ENCODE measurements around the gene ANP32E.
"Not testable (repeated sequence)": the region's sequence is repeated elsewhere in the genome, so short reads cannot be mapped to it uniquely, and the experiment has no call there.

ANP32E gene

GRCh38 chr1:150256554-150257341, 20.8 kb upstream of the ANP32E start:
- no peak for DNase-seq

- DNase-seq, result no peak
Measured at GRCh38 chr1:150256198-150256553, 20.3 kb upstream of the ANP32E start.

GRCh38 chr1:150249936-150250335, 14.0 kb upstream of the ANP32E start:
- DNase-seq, result no peak

- no peak for DNase-seq
Measured at GRCh38 chr1:150243003-150243402, 7.1 kb upstream of the ANP32E start.

GRCh38 chr1:150237746-150238145, 1.8 kb upstream of the ANP32E start:
- DNase-seq, result no peak

GRCh38 chr1:150237176-150237575, 1.3 kb upstream of the ANP32E start:
- not testable (repeated sequence) for DNase-seq

DNA sequence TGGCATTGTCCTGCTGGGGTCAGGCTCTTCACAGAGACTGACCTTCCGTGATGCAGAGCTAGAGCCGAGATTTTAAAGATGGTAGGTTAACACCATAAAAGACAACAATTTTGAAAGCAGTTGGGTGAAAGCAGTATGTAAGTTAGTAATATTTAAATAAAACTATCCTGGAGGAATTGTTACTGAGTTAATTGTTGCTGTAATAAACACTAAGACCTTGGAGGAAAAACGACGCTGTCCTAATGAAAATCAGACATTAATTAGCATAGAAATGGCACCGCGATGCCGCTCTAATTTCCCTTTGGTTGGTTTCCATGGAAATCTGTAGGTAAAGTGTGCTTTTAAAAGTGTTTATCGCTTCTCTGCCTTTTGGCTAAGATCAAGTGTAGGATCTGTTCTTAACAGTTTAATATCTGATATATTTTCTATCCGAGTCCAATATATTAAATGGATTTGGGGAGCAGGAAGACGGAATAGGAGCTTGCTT, 745 bp upstream of the ANP32E start:
- DNase-seq, result peak; percentile 54

GRCh38 chr1:150235294-150235851, 539 bp downstream of the ANP32E start:
- no peak for DNase-seq

DNA sequence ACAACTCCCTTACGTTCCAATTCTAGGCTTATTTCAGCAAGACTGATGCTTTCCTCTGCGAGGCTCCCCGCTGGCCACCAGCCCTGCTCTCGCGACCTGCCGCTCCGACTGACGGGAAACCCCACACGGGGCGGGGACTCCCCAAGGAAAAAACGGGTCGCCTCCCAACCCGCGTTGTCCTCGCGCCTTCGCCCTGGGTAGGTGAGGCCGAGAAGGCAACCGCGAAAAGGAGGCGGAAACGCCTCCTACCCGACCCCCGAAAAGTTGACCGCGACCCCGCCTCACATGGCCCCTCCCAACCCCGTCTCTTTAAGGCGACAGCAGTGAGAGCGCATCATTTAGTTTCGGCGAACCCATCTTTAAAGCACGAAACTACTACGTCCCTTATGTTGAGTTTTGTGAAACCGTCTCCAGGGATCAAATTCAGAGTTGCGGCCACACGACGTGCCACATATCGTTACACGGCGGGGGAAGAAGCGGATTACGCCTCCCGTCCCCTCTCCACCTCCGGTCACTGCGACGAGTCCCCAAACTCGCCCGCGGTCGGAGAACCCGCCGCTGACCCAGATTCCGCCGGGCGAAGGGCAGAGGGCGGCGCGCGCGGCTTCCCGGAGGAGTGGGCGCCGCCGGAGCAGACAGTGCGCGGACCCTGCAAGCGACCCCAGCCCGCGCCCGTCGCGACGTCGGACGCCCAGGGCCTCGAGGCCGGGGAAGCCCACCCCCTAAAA, 1.2 kb downstream of the ANP32E start:
- peak; percentile 37 for DNase-seq

DNA sequence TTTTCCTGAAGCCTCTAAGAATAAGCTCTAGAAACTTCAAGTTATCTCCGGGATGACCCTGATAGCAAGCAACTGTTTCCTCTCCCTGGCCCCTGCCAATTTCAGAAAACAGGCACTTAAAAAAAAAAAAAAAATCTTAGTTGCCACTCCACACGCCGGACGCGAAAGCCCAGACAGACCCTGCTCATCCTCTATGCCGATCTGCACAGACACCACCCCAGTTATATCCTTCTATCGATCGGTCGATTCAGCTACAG, 1.7 kb downstream of the ANP32E start:
- no peak for DNase-seq

DNA sequence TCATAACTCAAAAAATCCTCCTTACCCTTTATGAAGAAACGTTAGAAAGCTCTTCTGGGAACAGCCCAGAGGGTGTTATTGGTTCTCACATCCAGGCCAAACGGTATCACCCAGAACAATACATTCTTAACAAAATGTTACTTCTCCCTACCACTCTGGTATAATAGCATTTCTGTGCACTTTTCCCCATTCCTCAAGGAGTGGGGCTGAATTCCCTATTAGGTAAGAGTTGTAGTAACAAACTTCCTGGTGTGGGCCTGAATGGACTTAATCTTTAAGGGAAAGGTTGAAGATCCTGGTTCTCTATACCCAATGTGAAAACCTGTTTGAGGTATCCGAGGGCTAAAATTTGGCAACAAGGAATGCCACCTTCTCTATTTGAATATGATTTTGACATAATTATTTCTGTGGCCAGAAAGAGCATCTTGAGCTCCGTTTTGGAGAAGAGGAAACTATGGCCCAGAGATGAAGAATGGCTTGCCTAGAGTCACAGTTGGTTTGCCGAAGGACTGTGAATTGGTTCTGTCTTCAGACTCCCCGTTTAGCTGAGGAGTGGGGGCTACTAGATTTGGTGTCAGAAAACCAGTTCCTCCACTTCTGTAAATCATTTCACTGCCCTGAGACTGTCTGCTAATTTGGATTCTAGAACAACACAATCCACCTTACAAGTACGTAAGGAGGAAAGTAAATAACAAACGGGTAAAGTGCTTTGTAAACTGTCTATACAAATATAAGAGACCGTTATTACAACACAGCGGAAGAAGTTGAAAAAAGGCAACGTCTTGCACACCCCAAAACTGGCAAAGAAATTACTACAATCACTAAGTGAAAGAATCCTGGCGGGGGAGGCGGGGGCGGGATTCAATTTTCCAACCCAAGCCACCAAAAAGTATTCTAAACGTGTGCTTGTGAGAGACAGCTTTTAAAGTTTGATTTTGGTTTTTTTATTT, 2.3 kb downstream of the ANP32E start:
- DNase-seq, result no peak

DNA sequence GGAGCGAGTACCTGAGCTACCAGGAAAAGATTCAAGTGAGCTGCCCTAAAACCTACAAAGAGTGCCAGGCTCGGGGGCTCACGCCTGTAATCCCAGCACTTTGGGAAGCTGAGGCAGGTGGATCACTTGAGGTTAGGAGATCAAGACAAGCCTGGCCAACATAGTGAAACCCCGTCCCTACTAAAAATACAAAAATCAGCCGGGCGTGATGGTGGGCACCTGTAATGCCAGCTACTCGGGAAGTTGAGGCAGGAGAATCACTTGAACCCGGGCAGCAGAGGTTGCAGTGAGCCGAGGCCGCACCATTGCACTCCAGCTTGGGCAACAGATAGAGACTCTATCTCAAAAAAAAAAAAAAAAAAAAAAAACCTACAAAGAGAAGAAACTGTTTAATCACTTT, 3.0 kb downstream of the ANP32E start:
- not testable (repeated sequence) for DNase-seq

DNA sequence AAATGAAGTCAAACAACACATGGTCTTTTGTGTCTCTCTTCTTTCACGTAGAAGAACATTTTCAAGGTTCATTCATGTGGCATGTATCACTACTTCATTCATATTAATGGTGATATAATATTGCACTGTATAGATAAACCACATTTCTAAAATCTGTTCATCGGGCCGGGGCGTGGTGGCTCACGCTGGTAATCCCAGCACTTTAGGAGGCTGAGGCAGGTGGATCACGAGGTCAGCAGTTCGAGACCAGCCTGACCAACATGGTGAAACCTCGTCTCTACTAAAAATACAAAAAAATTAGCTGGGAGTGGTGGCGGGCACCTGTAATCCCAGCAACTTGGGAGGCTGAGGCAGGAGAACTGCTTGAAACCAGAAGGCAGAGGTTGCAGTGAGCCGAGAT, 7.7 kb downstream of the ANP32E start:
- not testable (repeated sequence) for DNase-seq

GRCh38 chr1:150227228-150227627, 8.7 kb downstream of the ANP32E start:
- no peak for DNase-seq

GRCh38 chr1:150226486-150226885, 9.4 kb downstream of the ANP32E start:
- DNase-seq, result no peak

GRCh38 chr1:150225546-150225945, 10.4 kb downstream of the ANP32E start:
- DNase-seq, result no peak

DNA sequence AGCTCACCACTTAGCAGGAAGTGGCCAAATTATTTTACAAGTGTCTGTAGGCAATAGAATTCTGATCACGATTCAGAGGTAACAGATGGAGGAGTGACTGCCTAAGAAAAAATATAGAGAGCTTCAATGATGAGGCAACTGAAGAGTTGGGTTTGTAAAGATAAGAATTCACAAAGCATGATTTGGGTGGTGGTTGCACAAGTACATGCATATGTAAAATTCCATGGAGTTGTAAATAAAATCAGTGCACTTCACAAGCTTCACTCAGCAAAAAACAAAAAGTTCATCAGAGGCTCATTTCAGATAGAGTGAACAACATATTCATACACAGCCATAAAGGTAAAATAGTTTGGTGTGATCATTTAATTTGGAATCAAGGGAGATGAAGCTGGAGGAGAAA, 10.9 kb downstream of the ANP32E start:
- DNase-seq, result no peak

DNA sequence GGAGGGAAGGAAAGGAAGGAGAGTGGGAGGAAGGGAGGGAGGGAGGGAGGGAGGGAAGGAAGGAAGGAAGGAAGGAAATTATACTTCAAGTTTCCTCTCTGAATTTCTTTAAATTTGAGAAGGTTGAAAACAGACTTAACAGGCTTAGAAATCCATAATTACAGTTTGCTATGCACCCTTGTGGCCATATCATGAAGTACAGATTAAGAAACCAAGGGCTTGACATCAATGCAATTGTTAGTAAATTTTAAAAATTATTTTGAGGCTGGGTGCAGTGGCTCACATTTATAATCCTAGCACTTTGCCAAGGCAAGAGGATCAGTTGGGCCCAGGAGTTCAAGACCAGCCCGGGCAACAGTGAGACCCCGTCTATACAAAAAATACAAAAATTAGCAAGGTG, 14.4 kb downstream of the ANP32E start:
- peak; percentile 0 for DNase-seq

- not testable (repeated sequence) for DNase-seq
Measured at GRCh38 chr1:150215855-150216254, 20.1 kb downstream of the ANP32E start.

DNA sequence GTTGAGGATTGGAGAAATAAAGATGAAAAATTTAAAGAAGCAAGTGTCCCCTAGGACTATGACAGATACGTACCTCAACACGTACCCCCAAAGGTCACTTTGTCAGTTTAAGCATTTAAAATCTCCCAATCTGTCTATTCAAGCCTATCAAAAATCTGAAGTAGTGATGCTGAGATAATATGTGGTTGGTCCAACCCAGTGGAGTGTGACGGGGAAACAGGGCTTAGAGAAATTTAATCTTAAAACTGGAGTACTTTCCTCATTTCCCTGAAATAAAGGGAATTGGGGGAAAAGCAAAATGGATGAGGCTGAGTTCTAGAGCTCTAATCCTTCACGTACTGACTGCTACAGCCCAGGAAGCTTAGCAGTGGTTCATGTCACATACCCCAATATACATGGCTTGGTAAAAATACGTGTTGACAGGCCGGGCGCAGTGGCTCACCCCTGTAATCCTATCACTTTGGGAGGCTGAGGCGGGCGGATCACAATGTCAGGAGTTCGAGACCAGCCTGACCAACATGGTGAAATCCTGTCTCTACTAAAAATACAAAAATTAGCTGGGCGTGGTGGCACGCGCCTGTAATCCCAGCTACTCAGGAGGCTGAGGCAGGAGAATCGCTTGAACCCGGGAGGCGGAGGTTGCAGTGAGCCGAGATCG, 21.7 kb downstream of the ANP32E start:
- DNase-seq, result not testable (repeated sequence)

DNA sequence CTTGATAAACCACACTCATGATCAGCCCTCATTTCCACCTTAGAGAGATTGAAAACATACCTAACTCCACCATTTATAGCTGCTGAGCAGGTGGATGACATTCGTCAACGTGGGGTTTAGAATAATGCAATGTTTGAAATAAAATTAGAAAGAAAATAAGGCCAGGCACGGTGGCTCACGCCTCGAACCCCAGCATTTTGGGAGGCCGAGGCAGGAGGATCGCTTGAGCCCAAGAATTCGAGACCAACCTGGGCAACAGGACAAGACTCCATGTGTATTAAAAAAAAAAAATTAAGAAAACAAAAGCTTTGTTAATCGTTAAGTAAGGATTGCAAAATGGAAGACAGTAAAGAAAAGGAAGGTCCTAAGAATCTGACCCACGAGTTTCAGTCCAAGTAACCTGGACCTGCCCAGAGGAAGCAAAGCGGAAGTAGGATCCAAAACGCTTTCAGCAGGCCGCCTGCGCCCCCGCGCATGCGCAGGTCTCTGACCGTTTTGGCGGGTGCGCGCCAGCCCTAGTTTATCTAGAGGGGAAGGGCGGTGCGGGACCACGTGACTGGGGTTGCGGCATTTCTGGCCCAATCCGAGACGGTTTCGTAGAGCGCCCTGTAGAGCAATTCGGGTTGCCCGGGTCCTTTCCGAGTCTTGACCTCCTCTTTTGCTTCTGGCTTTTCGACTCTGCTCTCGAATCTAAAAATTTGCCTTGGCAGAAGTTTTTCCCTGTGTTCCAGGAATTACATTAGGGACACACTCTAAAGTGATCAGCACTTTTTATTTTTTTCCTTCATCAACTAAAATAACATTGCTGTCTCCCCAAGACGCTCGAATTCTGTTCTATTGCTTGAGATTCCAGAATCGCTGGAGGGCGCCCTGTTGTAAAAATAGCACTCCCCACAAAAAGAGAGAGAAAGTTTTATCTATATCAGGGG, 22.5 kb downstream of the ANP32E start:
- DNase-seq, result peak; percentile 95

All from NCI-H2171 (cell line).